B cell (primary cell): Measurements from ENCODE around the gene C1orf74.

Experiments
- CTCF ChIP-seq: fragments of 200-600 bp; IDR thresholded peaks from one replicate; pipeline ENCODE4 v1.8.0; 2022; ENCODE audit warnings: antibody characterized with exemption, mild to moderate bottlenecking
- EZH2 ChIP-seq: IDR thresholded peaks from 2 replicates; pipeline ENCODE4 v1.6.1; 2012; ENCODE audit warnings: borderline replicate concordance, low read depth, mild to moderate bottlenecking, moderate library complexity, low read length; ENCODE audit not compliant: insufficient read depth, poor library complexity, severe bottlenecking

- TF ChIP-seq CTCF (no peak), EZH2 (no peak)
Observed at GRCh38 chr1:209749205-209749604, 35.2 kb downstream of the C1orf74 start.
